ENCODE measurements around the gene FMN2. TPM values are rescaled to one million over a fixed set of nuclear protein-coding genes. Genes with fewer than 3 reads are reported as not detected.

The FMN2 gene
- total RNA-seq, 1 donor from 2014 or later: 3.5 TPM

DNA sequence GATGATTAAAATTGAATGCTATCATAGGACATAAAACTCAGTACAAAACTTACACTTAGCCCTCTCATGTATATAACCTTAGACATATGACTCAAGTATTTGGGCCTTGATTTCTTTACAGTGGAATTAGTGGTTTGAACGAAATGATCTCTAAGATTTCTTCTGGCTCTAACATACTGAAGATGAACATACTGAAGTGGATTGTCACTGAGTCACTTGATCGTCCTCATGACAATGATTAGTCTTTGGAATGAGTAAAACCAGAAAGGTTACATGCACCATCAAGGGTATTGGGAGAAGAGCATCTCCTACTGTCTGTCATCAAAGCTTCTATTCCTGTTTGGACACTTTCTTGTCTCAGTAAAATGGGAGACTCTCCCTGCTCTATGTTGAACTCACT is 17.4 kb downstream of the FMN2 start:
- H3K4me1 Mint-ChIP-seq (ENCODE audit: low read depth): peaks cover 12% of the 10 kb centered on the region
- H3K4me3 Mint-ChIP-seq (ENCODE audit: unreplicated experiment): no peak overlapping the region
- no peak for DNase-seq (ENCODE audit: low spot score)
- no peak overlapping the region for H3K27ac Mint-ChIP-seq (ENCODE audit: unreplicated experiment)
- H3K9me3 Mint-ChIP-seq (ENCODE audit: low read depth): no peaks in the 10 kb centered on the region
- no peaks in the 10 kb centered on the region for H3K27me3 Mint-ChIP-seq (ENCODE audit: low read depth)
- TF ChIP-seq, protein P1, sequence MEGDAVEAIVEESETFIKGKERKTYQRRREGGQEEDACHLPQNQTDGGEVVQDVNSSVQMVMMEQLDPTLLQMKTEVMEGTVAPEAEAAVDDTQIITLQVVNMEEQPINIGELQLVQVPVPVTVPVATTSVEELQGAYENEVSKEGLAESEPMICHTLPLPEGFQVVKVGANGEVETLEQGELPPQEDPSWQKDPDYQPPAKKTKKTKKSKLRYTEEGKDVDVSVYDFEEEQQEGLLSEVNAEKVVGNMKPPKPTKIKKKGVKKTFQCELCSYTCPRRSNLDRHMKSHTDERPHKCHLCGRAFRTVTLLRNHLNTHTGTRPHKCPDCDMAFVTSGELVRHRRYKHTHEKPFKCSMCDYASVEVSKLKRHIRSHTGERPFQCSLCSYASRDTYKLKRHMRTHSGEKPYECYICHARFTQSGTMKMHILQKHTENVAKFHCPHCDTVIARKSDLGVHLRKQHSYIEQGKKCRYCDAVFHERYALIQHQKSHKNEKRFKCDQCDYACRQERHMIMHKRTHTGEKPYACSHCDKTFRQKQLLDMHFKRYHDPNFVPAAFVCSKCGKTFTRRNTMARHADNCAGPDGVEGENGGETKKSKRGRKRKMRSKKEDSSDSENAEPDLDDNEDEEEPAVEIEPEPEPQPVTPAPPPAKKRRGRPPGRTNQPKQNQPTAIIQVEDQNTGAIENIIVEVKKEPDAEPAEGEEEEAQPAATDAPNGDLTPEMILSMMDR (IDR thresholded peaks at IDR 0.05): no peak
- H3K36me3 Mint-ChIP-seq (ENCODE audit: low read depth): no peaks in the 10 kb centered on the region

- H3K27ac Mint-ChIP-seq (ENCODE audit: unreplicated experiment): no peak overlapping the region
- H3K36me3 Mint-ChIP-seq (ENCODE audit: low read depth): no peaks in the 10 kb centered on the region
- TF ChIP-seq, protein P1 (IDR thresholded peaks at IDR 0.05): no peak
- DNase-seq (ENCODE audit: low spot score): no peak
- H3K4me3 Mint-ChIP-seq (ENCODE audit: unreplicated experiment): no peak overlapping the region
- no peaks in the 10 kb centered on the region for H3K9me3 Mint-ChIP-seq (ENCODE audit: low read depth)
- no peaks in the 10 kb centered on the region for H3K27me3 Mint-ChIP-seq (ENCODE audit: low read depth)
- H3K4me1 Mint-ChIP-seq (ENCODE audit: low read depth): peaks cover 12% of the 10 kb centered on the region
Observed at GRCh38 chr1:240109920-240110636, 18.4 kb downstream of the FMN2 start.

DNA sequence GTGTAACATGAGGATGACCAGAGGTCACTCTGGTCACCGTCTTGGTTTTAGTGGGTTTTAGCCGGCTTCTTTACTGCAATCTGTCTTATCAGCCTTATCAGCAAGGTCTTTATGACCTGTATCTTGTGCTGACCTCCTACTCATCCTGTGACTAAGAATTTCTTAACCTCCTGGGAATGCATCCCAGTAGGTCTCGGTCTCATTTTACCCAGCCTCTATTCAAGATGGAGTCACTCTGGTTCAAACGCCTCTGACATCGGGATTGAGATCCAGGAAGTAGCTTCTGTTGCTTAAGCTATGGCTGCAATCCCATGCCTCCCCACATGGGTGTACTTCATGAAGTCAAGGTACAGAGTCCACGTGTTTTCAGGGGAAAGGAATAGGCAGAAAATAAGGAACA is 19.9 kb downstream of the FMN2 start:
- no peak for DNase-seq (ENCODE audit: low spot score)
- TF ChIP-seq, protein P1 (IDR thresholded peaks at IDR 0.05): no peak
- H3K27me3 Mint-ChIP-seq (ENCODE audit: low read depth): no peaks in the 10 kb centered on the region
- peaks cover 12% of the 10 kb centered on the region for H3K4me1 Mint-ChIP-seq (ENCODE audit: low read depth)
- no peak overlapping the region for H3K27ac Mint-ChIP-seq (ENCODE audit: unreplicated experiment)
- H3K36me3 Mint-ChIP-seq (ENCODE audit: low read depth): no peaks in the 10 kb centered on the region
- no peaks in the 10 kb centered on the region for H3K9me3 Mint-ChIP-seq (ENCODE audit: low read depth)
- H3K4me3 Mint-ChIP-seq (ENCODE audit: unreplicated experiment): no peak overlapping the region

DNA sequence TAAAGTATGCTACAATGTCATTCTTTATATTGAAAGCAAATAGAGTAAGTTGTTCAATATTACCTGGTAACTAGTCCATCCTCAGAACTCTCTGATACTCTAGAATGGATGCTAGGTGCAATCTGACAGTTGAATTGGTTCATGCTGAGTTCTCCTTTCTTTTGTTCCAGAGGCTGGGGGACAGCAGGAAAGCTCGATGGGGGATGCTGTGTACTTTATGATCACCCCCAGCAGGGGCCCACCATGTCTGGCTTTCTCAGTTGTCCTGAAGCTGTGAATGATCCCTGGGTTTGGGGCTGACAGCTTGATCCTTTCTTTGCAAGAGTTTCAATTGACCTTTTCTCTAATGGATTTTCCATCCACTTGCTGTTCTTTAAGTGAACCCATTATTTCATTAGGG is 22.5 kb downstream of the FMN2 start:
- H3K4me1 Mint-ChIP-seq (ENCODE audit: low read depth): peaks cover 8% of the 10 kb centered on the region
- no peaks in the 10 kb centered on the region for H3K9me3 Mint-ChIP-seq (ENCODE audit: low read depth)
- H3K4me3 Mint-ChIP-seq (ENCODE audit: unreplicated experiment): no peak overlapping the region
- no peak for DNase-seq (ENCODE audit: low spot score)
- H3K27me3 Mint-ChIP-seq (ENCODE audit: low read depth): no peaks in the 10 kb centered on the region
- H3K36me3 Mint-ChIP-seq (ENCODE audit: low read depth): no peaks in the 10 kb centered on the region
- TF ChIP-seq, protein P1 (IDR thresholded peaks at IDR 0.05): no peak
- no peak overlapping the region for H3K27ac Mint-ChIP-seq (ENCODE audit: unreplicated experiment)

DNA sequence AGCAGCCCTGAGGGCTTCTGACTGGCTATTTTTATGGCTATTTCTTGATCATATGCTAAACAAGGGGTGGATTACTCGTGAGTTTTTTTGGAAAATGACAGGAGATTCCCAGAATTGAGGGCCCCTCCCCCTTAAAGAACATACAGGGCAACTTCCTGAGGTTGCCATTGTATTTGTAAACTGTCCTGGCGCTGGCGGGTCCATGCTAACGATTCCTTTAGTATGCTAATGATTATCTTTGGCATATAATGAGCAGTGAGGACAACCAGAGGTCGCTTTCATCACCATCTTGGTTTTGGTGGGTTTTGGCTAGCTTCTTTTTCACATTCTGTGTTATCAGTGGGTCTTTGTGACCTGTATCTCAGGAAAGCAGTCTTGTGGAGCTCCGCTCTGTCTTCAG is 24.1 kb downstream of the FMN2 start:
- Mint-ChIP-seq H3K4me1 (ENCODE audit: low read depth) (no peaks in the 10 kb centered on the region), H3K4me3 (ENCODE audit: unreplicated experiment) (no peak overlapping the region), H3K36me3 (ENCODE audit: low read depth) (no peaks in the 10 kb centered on the region), H3K27me3 (ENCODE audit: low read depth) (no peaks in the 10 kb centered on the region), H3K27ac (ENCODE audit: unreplicated experiment) (no peak overlapping the region), H3K9me3 (ENCODE audit: low read depth) (no peaks in the 10 kb centered on the region)
- no peak for DNase-seq (ENCODE audit: low spot score)
- TF ChIP-seq, protein P1 (IDR thresholded peaks at IDR 0.05): no peak
